HG03135 (cell line): ENCODE results near the gene ZNF71.

Experiments used
- ATAC-seq: cut with Tn5 transposase; IDR thresholded peaks from one replicate; pipeline ENCODE4 v1.9.1; 2021; ENCODE audit warnings: mild to moderate bottlenecking, moderate library complexity; ENCODE audit not compliant: unreplicated experiment

ZNF71 gene

DNA sequence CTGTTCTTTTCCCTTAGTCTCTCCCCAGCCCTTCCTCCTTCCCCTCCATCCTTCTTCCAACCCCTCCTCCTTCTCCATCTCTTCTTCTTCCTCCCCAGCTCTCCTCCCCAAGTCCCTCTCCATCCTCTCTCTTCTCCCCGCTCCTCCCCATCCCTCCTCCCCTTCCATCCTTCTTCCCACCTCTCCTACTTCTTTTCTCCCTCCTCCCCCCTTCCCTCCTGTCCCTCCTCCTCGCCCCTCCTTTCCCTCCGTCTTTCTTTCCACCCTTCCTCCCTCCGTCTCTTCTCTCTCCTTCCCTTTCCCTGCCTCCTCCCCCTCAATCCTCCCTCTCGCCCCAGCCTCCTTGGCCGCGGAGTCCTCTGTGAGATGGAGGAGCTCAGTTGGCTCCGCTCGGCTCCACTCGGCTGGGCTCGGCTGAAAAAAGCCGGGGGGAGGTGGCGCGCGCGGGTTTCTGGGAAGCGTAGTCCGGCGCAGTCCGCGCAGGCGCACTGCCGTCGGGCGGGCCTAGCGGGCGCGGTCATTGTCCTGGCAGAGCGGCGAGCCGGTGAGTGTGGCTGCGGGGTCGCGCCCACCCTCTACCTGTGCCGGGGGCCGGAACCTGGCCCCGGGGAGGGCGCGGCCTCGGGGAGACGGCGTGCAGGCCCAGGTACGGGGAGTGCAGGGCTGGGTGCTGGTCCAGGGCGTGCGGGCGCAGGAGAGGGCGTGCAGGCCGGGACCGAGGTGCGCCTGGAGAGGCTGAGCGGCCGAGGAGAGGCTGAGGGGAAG, at the start of gene ZNF71:
TSS of gene ZNF71 (plus strand) at position 520 of the 765 bp plus-strand sequence. CDS start 6,257 bp downstream, outside the sequence.
- peak; percentile 90 for ATAC-seq

DNA sequence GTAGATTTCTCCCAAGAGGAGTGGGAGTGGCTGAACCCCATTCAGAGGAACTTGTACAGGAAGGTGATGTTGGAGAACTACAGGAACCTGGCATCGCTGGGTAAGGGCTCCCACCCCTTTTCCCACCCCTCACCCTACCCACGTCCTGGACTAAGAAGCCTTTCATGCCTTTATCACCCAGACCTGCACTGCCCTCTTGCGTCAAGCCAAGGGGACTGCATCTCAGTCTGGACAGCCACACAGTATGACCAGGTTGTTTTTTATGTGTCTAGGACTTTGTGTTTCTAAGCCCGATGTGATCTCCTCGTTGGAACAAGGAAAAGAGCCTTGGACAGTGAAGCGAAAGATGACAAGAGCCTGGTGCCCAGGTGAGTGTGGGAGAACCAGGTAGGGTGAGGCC, 47.6 kb upstream of the ZNF71 start:
- no peak for ATAC-seq

DNA sequence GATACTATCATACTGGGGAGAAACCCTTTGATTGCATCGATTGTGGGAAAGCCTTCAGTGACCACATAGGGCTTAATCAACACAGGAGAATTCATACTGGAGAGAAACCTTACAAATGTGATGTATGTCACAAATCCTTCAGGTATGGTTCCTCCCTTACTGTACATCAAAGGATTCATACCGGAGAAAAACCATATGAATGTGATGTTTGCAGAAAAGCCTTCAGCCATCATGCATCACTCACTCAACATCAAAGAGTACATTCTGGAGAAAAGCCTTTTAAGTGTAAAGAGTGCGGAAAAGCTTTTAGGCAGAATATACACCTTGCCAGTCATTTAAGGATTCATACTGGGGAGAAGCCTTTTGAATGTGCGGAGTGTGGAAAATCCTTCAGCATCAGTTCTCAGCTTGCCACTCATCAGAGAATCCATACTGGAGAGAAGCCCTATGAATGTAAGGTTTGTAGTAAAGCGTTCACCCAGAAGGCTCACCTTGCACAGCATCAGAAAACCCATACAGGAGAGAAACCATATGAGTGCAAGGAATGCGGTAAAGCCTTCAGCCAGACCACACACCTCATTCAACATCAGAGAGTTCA, 40.7 kb upstream of the ZNF71 start:
- ATAC-seq, result no peak

DNA sequence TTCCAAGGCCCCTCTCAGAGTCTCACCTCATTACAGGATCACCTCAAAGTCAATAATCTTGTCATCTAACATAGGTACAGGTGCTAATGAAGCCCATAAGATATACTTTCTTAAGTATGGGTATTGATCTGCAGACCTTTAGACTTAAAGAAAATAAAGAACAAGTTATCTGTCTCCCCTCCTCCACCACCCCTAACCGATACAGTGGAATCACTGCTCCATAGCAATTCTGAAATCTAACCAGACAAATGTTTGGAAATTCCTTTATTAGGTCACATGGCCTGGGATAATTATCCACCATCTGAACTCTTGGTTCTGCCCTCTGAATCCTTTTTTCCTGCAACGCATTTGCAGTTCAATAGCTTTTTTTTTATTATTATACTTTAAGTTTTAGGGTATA, 32.3 kb upstream of the ZNF71 start:
- no peak for ATAC-seq

DNA sequence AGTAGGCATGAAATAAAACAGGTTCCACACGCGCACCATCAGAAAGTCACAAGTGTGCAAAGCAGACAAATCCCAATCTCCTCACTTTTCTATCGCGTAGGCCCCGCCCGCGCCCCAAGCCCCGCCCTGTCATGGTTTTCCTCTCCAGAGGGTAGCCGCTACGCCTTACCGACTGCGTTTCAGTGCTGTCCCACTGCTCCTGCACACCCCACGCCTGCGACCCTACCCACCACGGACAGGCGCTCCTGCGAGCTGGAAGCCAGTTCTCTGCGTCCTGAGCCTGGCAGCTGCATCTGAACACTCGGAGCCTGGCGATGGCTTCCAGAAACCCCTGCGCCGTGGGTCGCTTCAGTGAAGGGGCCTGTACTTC, 28.2 kb upstream of the ZNF71 start:
- peak; percentile 33 for ATAC-seq

DNA sequence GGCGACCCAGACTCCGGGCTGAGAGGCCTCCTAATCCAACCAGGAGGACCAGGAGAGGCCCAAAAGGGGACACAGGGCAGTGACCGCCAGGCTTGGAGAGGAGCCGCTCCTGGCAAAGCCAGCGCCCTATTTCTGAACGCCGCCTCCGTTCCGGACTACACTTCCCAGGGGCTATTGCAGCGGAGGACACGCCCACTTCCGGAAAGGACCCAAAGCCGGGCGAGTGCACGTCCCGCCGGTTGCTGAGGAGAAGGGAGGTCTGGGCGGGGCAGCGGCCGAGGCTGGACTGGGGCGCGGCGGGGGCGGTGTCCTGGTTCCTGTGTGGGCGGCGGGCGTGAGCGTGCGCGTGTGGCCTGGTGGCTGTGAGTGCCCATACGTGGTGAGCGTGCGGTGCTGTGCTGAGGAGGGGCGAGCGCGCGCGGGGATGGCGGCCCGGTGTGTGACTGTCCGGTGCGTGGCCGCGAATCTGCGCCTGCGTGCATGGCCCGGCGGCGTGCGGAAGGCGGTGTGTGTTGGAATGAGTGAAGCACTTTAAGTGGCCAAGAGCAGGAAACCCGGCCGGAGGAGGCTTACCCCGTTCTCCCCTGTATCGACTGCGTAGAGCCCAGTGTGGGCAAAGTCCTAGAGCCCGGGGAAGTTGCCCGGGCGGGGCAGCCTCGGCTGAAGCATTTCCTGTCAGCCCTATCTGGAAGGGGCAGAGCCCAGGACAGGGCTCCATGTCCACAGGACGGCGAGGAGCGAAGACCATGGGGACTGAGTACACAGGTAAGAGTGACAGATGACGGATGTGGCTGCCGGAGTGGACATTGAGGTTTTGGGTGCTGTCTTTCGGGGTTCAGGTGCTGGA, 27.6 kb upstream of the ZNF71 start, which contains the start of gene ZNF470:
TSS of gene ZNF470 (plus strand) at position 195 of the 847 bp plus-strand sequence. CDS start 2,844 bp downstream, outside the sequence.
- peak; percentile 97 for ATAC-seq

DNA sequence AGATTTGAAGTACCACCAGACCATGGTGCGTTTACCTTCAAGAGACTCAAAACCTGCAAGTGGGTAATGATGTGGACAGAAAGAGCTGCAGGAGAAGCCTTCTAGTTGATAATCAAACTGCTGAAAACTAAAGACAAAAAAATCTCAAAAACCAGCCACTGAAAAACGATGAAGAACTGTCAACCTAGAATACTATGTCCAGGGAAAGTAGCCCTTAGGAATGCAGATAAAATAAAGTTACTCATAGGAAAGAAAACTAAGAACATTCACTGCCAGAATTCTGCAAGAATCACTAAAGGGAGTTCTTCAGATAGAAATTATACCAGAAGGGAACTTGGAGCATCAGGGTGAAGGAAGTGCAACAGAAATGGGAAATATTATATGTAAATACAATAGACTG, 22.5 kb upstream of the ZNF71 start:
- ATAC-seq, result no peak

DNA sequence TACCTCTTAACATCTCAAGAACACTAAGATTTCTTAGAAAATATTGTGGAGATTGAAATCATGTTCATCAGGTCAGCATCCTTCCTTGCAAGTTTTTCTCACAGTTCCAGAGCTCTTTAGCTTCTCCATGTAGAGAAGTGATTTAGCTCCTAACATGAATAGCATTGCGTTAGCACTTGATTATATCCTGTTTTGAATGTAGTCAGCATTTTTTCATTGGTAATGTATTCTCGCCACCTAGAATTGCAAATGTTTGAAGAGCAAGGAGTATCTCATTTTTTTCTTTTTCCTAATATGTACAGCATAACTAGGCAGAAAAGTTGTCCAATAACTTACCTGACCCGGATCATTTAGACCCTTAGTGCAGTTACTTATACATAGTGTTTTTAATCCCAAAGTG, 21.2 kb upstream of the ZNF71 start:
- no peak for ATAC-seq

DNA sequence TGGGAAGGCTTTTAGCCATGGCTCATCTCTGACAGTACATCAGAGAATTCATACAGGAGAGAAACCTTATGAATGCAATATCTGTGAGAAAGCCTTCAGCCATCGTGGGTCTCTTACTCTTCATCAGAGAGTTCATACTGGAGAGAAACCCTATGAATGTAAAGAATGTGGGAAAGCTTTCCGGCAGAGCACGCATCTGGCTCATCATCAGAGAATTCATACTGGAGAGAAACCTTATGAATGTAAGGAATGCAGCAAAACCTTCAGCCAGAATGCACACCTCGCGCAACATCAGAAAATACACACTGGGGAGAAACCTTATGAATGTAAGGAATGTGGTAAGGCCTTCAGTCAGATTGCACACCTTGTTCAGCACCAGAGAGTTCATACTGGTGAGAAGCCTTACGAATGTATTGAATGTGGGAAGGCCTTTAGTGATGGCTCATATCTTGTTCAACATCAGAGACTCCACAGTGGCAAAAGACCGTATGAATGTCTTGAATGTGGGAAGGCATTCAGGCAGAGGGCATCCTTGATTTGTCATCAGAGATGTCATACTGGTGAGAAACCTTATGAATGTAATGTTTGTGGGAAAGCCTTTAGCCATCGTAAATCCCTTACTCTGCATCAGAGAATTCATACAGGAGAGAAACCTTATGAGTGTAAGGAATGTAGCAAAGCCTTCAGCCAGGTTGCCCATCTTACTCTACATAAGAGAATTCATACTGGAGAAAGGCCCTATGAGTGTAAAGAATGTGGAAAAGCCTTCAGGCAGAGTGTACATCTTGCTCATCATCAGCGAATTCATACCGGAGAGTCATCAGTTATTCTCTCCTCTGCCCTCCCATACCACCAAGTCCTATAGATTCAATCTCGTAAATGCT, 17.1 kb upstream of the ZNF71 start:
- ATAC-seq, result no peak

DNA sequence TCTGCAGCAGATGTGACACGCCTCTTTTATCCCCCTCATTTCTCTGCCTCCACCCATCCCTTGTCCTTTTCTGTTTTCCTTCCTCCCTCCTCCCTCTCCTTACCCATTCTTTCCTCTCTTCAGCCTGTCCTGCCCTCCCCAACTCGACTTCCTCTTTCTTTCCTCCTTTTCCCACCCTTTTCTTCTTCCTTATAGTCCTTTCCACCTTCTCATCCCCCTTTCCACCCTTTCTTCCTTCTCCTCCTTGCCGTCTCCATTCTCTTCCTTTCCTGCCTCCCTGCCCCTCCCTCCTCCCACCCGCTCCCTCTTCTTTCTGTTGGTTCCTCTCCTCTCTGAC, 688 bp upstream of the ZNF71 start:
- no peak for ATAC-seq

DNA sequence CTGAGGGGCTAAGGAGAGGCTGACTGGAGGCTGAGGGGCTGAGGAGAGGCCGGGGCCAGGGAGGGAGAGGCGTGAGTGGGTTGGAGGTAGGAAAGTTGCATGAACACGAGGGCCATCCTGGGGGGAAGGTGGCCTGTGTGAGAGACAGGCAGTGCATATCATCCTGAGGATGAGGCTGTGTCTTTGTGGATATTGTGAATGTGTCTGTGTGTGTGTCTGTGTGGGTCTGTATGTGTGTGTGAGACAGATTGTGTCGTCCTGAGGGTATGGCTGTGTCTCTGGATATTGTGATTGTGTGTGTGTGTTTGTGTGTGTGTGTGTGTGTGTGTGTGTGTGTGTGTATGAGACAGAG, 422 bp downstream of the ZNF71 start:
- peak; percentile 33 for ATAC-seq

DNA sequence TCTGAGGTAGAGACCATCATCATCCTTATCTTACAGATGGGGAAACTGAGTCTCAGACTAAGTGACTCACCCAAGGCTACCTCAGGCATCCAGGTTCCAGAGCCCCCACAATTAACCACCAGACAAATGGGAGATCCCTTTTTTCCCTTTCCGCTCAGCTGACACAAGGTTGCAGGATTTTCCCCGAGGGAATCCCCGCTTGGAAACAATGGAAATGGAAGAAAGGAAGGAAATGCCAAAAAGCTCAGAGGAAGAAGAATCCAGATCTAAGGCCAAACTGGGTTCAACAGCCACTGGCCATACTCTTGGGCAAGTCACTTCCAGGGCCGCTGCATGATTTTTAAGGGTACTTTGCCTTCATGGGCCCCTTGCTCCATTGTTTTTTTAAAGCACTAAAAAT, 1.6 kb downstream of the ZNF71 start:
- ATAC-seq, result no peak

DNA sequence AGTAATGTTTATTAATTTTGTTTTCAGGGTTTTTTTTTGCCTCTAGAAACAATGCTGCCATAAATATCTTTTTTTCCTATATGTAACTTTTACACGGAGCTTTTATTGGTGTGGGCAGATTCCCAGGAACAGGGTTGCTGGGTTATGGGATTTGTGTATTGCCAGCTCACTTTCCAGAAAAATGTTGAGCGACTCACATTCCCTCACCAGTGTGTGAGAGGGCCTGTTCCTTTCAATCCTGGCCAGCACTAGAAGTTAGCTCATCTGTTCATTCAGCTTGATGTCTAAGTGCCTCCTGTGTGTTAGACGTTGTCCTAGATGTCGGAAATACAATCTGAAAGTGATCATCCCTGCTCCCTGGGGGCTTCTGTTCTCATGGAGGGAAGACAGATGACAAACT, 2.6 kb downstream of the ZNF71 start:
- no peak for ATAC-seq

DNA sequence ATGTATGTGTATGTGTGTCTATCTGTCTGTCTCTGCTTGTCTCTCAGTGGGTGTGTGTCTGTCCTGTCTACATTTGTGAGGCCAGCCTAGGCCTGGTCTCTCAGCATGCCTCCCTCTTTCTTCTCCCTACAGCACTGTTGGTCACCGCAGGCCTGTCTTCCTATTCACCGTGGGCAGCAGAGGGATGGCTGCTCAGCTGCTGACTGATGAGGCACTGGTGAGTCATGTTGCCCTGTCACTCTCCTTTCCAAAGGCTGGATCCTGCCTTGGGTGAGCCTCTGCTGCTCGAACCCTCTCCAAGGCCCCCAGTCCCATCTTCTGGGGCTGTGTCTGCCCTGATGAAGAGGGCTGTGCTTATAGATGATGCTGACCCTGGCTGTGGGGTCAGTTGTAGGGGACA, 6.3 kb downstream of the ZNF71 start:
- ATAC-seq, result no peak

DNA sequence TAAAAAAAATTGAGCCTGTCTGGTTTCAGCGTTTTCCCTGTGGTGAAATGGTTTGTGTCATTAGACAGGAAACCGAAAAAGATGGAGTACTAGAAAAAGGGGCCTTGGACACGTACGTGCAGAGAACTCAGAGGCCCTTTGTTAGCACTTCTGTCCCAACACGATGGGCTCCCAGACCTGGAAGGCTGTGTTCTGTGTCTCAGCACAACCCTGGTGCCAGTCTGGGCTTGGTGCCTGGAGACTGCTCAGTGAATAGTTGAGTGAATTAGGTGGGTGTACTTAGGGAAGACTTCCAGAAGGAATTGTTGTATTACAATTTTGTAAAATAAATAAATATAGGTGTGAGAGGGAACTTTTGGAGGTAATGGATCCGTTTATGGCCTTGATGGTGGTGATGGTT, 8.7 kb downstream of the ZNF71 start:
- ATAC-seq, result no peak

DNA sequence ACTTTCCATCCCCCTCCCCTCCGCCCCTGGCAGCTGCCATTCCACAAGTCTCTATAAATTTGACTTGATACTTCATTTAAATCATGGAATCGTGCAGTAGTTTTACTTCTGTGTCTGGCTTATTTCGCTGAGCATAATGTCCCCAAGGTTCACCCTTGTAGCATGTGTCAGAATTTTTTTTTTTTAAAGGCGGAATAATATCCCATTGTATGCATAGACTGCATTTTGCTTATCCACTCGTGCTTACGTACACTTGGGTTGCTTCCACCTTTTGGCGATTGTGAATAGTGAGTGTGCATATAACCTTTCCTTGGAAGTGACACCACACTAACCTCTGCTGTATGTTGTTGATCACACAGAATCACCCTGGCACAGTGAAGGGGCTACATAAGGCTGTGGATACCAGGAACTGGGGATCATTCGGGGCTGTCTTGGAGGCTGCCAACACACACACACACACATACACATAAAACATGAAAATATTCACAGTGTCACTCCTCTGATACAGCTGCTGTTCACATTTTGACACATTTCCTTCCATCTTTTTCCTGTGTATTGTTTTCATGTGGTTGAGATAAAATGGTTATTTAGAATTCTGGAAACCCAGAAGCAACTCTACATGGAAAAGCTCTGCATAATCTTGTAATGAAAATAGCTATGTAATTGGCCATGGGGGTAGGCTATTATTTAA, 13.3 kb downstream of the ZNF71 start:
- ATAC-seq, result no peak

DNA sequence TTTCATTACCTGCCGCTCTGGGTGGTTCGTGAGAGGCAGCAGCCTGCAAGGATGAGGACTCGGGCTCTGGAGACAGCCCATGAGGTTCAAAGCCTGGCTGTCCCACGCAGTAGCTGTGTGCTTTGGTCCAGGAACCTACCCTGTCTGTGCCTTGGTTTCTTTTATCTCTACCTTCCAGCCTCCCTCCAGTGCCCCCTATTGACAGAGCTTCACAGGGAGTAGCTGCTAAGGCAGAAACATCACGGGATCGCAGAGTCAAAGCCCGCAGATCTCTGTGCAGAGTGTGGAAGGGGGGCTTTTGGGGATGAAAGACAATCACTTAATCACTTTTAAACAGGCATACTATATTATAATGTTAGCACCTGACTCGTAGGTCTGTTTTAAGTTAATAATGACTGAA, 16.2 kb downstream of the ZNF71 start:
- no peak for ATAC-seq

DNA sequence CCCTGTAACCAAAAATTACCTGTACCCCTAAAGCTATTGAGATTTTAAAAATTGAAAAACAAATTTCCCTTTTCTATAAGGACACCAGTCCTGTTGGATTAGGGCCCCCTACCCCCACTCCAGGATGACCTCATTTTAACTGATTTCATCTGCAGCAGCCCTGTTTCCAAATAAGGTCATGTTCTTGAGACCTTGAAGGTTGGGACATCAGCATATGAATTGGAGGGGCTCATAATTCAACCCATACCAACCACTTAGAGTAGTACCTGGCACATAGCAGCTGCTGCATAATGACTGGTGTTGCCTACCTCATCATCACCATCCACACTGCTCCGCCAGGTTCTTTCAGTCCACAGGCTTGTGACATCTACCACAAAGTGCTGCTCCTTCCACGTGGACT, 17.6 kb downstream of the ZNF71 start:
- no peak for ATAC-seq

DNA sequence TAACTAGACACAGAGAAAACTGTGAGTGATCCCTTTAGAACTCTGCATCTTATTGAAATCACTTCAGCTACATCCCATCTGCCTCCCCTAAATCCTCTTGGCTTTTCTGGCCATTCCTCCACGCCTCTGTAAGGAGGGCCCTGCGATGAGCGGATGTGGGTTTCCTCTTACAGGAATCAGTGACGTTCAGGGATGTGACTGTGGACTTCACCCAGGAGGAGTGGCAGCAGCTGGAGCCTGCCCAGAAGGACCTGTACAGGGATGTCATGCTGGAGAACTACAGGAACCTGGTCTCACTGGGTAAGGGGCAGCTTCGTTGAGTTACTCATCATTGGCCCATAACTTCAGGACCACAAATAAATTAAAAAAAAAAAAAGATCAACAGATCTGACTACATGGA, 18.5 kb downstream of the ZNF71 start:
- ATAC-seq, result no peak

DNA sequence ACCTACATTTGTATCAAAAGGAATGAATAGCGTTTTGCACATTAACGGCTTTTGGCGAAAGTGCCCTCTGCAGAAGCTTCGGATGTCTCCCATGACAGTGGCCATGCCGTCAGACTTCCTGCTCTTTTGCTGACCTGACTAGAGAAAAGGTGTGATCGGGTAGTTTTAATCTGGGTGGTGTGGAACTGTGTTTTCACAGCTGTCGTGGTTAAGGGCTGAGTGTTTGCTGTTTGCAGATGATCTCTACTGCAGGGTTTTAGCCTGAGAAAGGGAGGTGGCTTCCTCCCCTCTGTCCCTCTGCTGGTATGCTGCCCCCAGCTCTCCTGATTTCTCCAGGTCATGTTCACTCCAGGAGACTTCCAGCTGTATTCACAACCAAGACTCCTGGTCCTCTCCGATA, 22.4 kb downstream of the ZNF71 start:
- no peak for ATAC-seq
